Subcutaneous abdominal adipose tissue (tissue), 5 donors: Measurements from ENCODE around the gene CNKSR2.

ENCODE experiments used
- H3K27ac ChIP-seq: one replicate; pipeline ENCODE4 v1.7.0; 2013; ENCODE audit warnings: low read depth, mild to moderate bottlenecking, inconsistent platforms, low read length, moderate library complexity
- H3K27me3 ChIP-seq, 5 donors: one replicate each; pipeline ENCODE4 v1.7.0; 2013; ENCODE audit warnings: low read length in 5 of 5, inconsistent platforms in 1 of 5; ENCODE audit not compliant: control insufficient read depth in 5 of 5, insufficient read depth in 4 of 5
- H3K36me3 ChIP-seq, 5 donors: one replicate each; pipeline ENCODE4 v1.7.0; 2013; ENCODE audit warnings: low read length in 5 of 5; ENCODE audit not compliant: control insufficient read depth in 5 of 5, insufficient read depth in 5 of 5
- H3K4me1 ChIP-seq, 5 donors: one replicate each; pipeline ENCODE4 v1.7.0; 2013; ENCODE audit warnings: low read length in 5 of 5, mild to moderate bottlenecking in 3 of 5, moderate library complexity in 1 of 5; ENCODE audit not compliant: control insufficient read depth in 5 of 5, insufficient read depth in 5 of 5
- H3K4me3 ChIP-seq, 5 donors: one replicate each; pipeline ENCODE4 v1.7.0; 2013; ENCODE audit warnings: low read length in 5 of 5, low read depth in 1 of 5
- H3K9ac ChIP-seq, 5 donors: one replicate each; pipeline ENCODE4 v1.7.0; 2013; ENCODE audit warnings: low read length in 5 of 5, mild to moderate bottlenecking in 4 of 5, moderate library complexity in 3 of 5
- H3K9me3 ChIP-seq, 5 donors: one replicate each; pipeline ENCODE4 v1.7.0; 2013; ENCODE audit warnings: low read length in 5 of 5; ENCODE audit not compliant: control insufficient read depth in 5 of 5
- donor health status: healthy.
- donor health status: healthy.
- donor health status: healthy.
- donor health status: healthy.
- donor health status: healthy.

The CNKSR2 gene

GRCh38 chrX:21623778-21624501, 249.7 kb downstream of the CNKSR2 start:
- Histone ChIP-seq H3K9me3 (peaks cover 0 to 4% (median 0%) of the 10 kb centered on the region in 5 donors), H3K4me1 (no peaks in the 10 kb centered on the region), H3K27ac (no peak overlapping the region), H3K9ac (no peak overlapping the region), H3K4me3 (no peak overlapping the region), H3K36me3 (no peaks in the 10 kb centered on the region), H3K27me3 (no peaks in the 10 kb centered on the region)

- H3K27me3 ChIP-seq = peaks cover 0 to 2% (median 0%) of the 10 kb centered on the region in 5 donors
- no peaks in the 10 kb centered on the region for H3K4me1 ChIP-seq
- H3K9ac ChIP-seq = no peak overlapping the region
- H3K4me3 ChIP-seq = no peak overlapping the region
- no peaks in the 10 kb centered on the region for H3K36me3 ChIP-seq
- peaks cover 0 to 4% (median 0%) of the 10 kb centered on the region in 5 donors for H3K9me3 ChIP-seq
- H3K27ac ChIP-seq = no peak overlapping the region
These were observed 257.8 kb downstream of the CNKSR2 start for GRCh38 chrX:21632027-21632426.

GRCh38 chrX:21638311-21638710, 264.1 kb downstream of the CNKSR2 start:
- Histone ChIP-seq H3K27ac (no peak overlapping the region), H3K27me3 (peaks cover 0 to 2% (median 0%) of the 10 kb centered on the region in 5 donors), H3K4me1 (no peaks in the 10 kb centered on the region), H3K9me3 (no peaks in the 10 kb centered on the region), H3K4me3 (no peak overlapping the region), H3K9ac (no peak overlapping the region), H3K36me3 (no peaks in the 10 kb centered on the region)

- H3K27me3 ChIP-seq = peaks cover 0 to 2% (median 0%) of the 10 kb centered on the region in 5 donors
- no peak overlapping the region for H3K27ac ChIP-seq
- no peak overlapping the region for H3K4me3 ChIP-seq
- H3K36me3 ChIP-seq = no peaks in the 10 kb centered on the region
- H3K9me3 ChIP-seq = no peaks in the 10 kb centered on the region
- no peaks in the 10 kb centered on the region for H3K4me1 ChIP-seq
- no peak overlapping the region for H3K9ac ChIP-seq
These were observed 265.6 kb downstream of the CNKSR2 start for GRCh38 chrX:21639775-21640174.

GRCh38 chrX:21645431-21645830, 271.2 kb downstream of the CNKSR2 start:
- no peaks in the 10 kb centered on the region for H3K4me1 ChIP-seq
- H3K9ac ChIP-seq = no peak overlapping the region

GRCh38 chrX:21645886-21646285, 271.7 kb downstream of the CNKSR2 start:
- no peak overlapping the region for H3K4me3 ChIP-seq
- H3K4me1 ChIP-seq = no peaks in the 10 kb centered on the region
- peaks cover 0 to 2% (median 0%) of the 10 kb centered on the region in 5 donors for H3K27me3 ChIP-seq
- H3K27ac ChIP-seq = no peak overlapping the region
- H3K36me3 ChIP-seq = no peaks in the 10 kb centered on the region
- no peak overlapping the region for H3K9ac ChIP-seq
- H3K9me3 ChIP-seq = no peaks in the 10 kb centered on the region

More at GRCh38 chrX:21645431-21645830, 271.2 kb downstream of the CNKSR2 start:
- no peaks in the 10 kb centered on the region for H3K9me3 ChIP-seq
- no peak overlapping the region for H3K4me3 ChIP-seq
- peaks cover 0 to 2% (median 0%) of the 10 kb centered on the region in 5 donors for H3K27me3 ChIP-seq
- H3K27ac ChIP-seq = no peak overlapping the region
- no peaks in the 10 kb centered on the region for H3K36me3 ChIP-seq

- no peaks in the 10 kb centered on the region for H3K36me3 ChIP-seq
- peaks cover 0 to 34% (median 22%) of the 10 kb centered on the region in 5 donors for H3K27me3 ChIP-seq
- H3K27ac ChIP-seq = no peak overlapping the region
- peaks cover 0 to 7% (median 3%) of the 10 kb centered on the region in 5 donors for H3K9me3 ChIP-seq
- no peak overlapping the region for H3K9ac ChIP-seq
- H3K4me3 ChIP-seq = peak overlapping the region in 3 of 5 donors; percentile 1 to 31 (median 11)
- H3K4me1 ChIP-seq = peaks cover 0 to 13% (median 5%) of the 10 kb centered on the region in 5 donors
These were observed 281.8 kb downstream of the CNKSR2 start for GRCh38 chrX:21655901-21656586.

GRCh38 chrX:21656587-21657317, 282.5 kb downstream of the CNKSR2 start:
- H3K36me3 ChIP-seq = no peaks in the 10 kb centered on the region
- peak overlapping the region in 1 of 5 donors; percentile 31 for H3K4me3 ChIP-seq
- H3K27me3 ChIP-seq = peaks cover 0 to 34% (median 23%) of the 10 kb centered on the region in 5 donors
- peaks cover 0 to 7% (median 3%) of the 10 kb centered on the region in 5 donors for H3K9me3 ChIP-seq
- no peak overlapping the region for H3K9ac ChIP-seq
- H3K27ac ChIP-seq = no peak overlapping the region
- H3K4me1 ChIP-seq = peaks cover 0 to 13% (median 5%) of the 10 kb centered on the region in 5 donors

GRCh38 chrX:21657318-21658151, 283.3 kb downstream of the CNKSR2 start:
- H3K4me3 ChIP-seq = peak overlapping the region in 1 of 5 donors; percentile 47
- no peak overlapping the region for H3K27ac ChIP-seq
- H3K9ac ChIP-seq = no peak overlapping the region

More at GRCh38 chrX:21657318-21658151, 283.3 kb downstream of the CNKSR2 start:
- H3K4me1 ChIP-seq = peaks cover 0 to 13% (median 5%) of the 10 kb centered on the region in 5 donors
- peaks cover 0 to 7% (median 3%) of the 10 kb centered on the region in 5 donors for H3K9me3 ChIP-seq
- peaks cover 0 to 37% (median 26%) of the 10 kb centered on the region in 5 donors for H3K27me3 ChIP-seq
- H3K36me3 ChIP-seq = no peaks in the 10 kb centered on the region
